Measurements from ENCODE around the gene FOXA2.

GRCh38 chr20:22561965-22562577 is 22.3 kb downstream of the FOXA2 start:
- TF ChIP-seq POLR2A (IDR thresholded peaks at IDR 0.05): no peak
- no peak for TF ChIP-seq CTCF (IDR thresholded peaks at IDR 0.05)

Measured in Peyer's patch (tissue), 4 donors.